ENCODE measurements around the gene DCP1B.

The DCP1B gene

GRCh38 chr12:1918081-1918883 is 86.0 kb downstream of the DCP1B start, which contains the start of gene CACNA2D4:
Gene CACNA2D4, minus strand, starts transcription at chr12:1918652. Its CDS starts 179 bp downstream, at chr12:1918473.
- no peak for DNase-seq

- DNase-seq: no peak
Observed at GRCh38 chr12:1917172-1918070, 86.8 kb downstream of the DCP1B start.

GRCh38 chr12:1916371-1917171 is 87.7 kb downstream of the DCP1B start:
- peak; percentile 33 to 73 for DNase-seq

GRCh38 chr12:1915082-1915968 is 88.9 kb downstream of the DCP1B start:
- DNase-seq: no peak

- no peak for DNase-seq
Observed at GRCh38 chr12:1914114-1914911, 89.9 kb downstream of the DCP1B start.

GRCh38 chr12:1913377-1914113 is 90.7 kb downstream of the DCP1B start:
- no peak for DNase-seq

GRCh38 chr12:1912580-1913376 is 91.5 kb downstream of the DCP1B start:
- no peak for DNase-seq

GRCh38 chr12:1911598-1912575 is 92.4 kb downstream of the DCP1B start:
- peak; percentile 51 to 83 for DNase-seq

GRCh38 chr12:1910468-1910867 is 93.8 kb downstream of the DCP1B start:
- no peak for DNase-seq

- DNase-seq: no peak
Observed at GRCh38 chr12:1908758-1909157, 95.5 kb downstream of the DCP1B start.

- DNase-seq: no peak
Observed at GRCh38 chr12:1907652-1908611, 96.3 kb downstream of the DCP1B start.

- DNase-seq: no peak
Observed at GRCh38 chr12:1906579-1906978, 97.7 kb downstream of the DCP1B start.

GRCh38 chr12:1904875-1905274 is 99.4 kb downstream of the DCP1B start:
- no peak for DNase-seq

- DNase-seq: no peak
Observed at GRCh38 chr12:1896964-1897363, 107.3 kb downstream of the DCP1B start.
